K562 (cell line): ENCODE data around the gene MEF2B. TPM values are rescaled to one million over a fixed set of nuclear protein-coding genes. Genes with fewer than 3 reads are reported as not detected.

ENCODE experiments used
- ATF7 ChIP-seq: fragments of 450-650 bp; IDR thresholded peaks from 2 replicates; pipeline ENCODE4 v1.7.1; 2014; ENCODE audit warnings: mild to moderate bottlenecking, moderate library complexity
- CHCHD3 ChIP-seq: fragments of 250-450 bp; sonication (Bioruptor Pico); IDR thresholded peaks from 2 replicates; pipeline ENCODE4 v2.1.2; 2022; ENCODE audit warnings: mild to moderate bottlenecking
- EGR1 ChIP-seq: fragments of 450-650 bp; conservative IDR thresholded peaks from 2 replicates; pipeline ENCODE4 v1.6.1; 2017; ENCODE audit warnings: mild to moderate bottlenecking
- FIP1L1 ChIP-seq: fragments of 200-400 bp; formaldehyde crosslinking; IDR thresholded peaks from 2 replicates; pipeline ENCODE4 v1.6.1; 2018; ENCODE audit warnings: mild to moderate bottlenecking, low read depth, low read length; ENCODE audit not compliant: poor library complexity, severe bottlenecking
- FOXM1 ChIP-seq, 2 experiments: fragments of 450-650 bp in 1 of 2; sonication (generic) in 1 of 2; formaldehyde crosslinking in 1 of 2; IDR thresholded peaks; 2 replicates each; pipeline versions ENCODE4 v1.6.1 to v1.9.0; 2017 to 2022; ENCODE audit warnings: low read depth in 2 of 2, mild to moderate bottlenecking in 2 of 2, missing genetic modification reagents in 1 of 2, moderate library complexity in 1 of 2
- GATAD2B ChIP-seq: fragments of 450-650 bp; IDR thresholded peaks from 2 replicates; pipeline ENCODE4 v1.6.1; 2017; ENCODE audit warnings: mild to moderate bottlenecking, borderline replicate concordance
- HCFC1 ChIP-seq: IDR thresholded peaks from 2 replicates; pipeline ENCODE4 v1.6.1; 2012; ENCODE audit warnings: low read depth, low read length, improper control_type of control experiment
- HINFP ChIP-seq: fragments of 450-650 bp; conservative IDR thresholded peaks from 2 replicates; pipeline ENCODE4 v1.6.1; 2016; ENCODE audit warnings: missing genetic modification characterization, low read depth, mild to moderate bottlenecking, control low read depth, missing compliant biosample characterization
- HLTF ChIP-seq: fragments of 450-650 bp; IDR thresholded peaks from 2 replicates; pipeline ENCODE4 v1.6.1; 2016
- HMG20B ChIP-seq: fragments of 250-450 bp; sonication (Bioruptor Pico); IDR thresholded peaks from 2 replicates; pipeline ENCODE4 v1.5.0; 2021; ENCODE audit warnings: mild to moderate bottlenecking
- JUND ChIP-seq, 2 experiments: IDR thresholded peaks; 2 replicates in 1 of 2; 3 replicates in 1 of 2; pipeline ENCODE4 v1.6.1; 2011; ENCODE audit warnings: borderline replicate concordance in 2 of 2, low read depth in 2 of 2, low read length in 2 of 2, improper control_type of control experiment in 1 of 2, missing biosample characterization in 1 of 2, missing genetic modification characterization in 1 of 2, missing genetic modification reagents in 1 of 2
- MYC ChIP-seq, 2 experiments: fragments of 250-450 bp in 1 of 2; sonication (Bioruptor Pico) in 1 of 2; IDR thresholded peaks; 2 replicates each; pipeline versions ENCODE4 v1.5.1 to v1.6.1; 2012 to 2021; ENCODE audit warnings: low read depth in 2 of 2, borderline replicate concordance in 1 of 2, improper control_type of control experiment in 1 of 2, low read length in 1 of 2, mild to moderate bottlenecking in 1 of 2, moderate library complexity in 1 of 2
- NCOR1 ChIP-seq: fragments of 450-650 bp; IDR thresholded peaks from 2 replicates; pipeline ENCODE4 v1.6.1; 2016; ENCODE audit warnings: mild to moderate bottlenecking, moderate library complexity
- NFXL1 ChIP-seq: fragments of 450-650 bp; formaldehyde crosslinking; IDR thresholded peaks from 2 replicates; pipeline ENCODE4 v1.4.0; 2021; ENCODE audit warnings: mild to moderate bottlenecking
- RBM25 ChIP-seq: fragments of 200-400 bp; formaldehyde crosslinking; IDR thresholded peaks from 2 replicates; pipeline ENCODE4 v1.6.1; 2018; ENCODE audit warnings: low read length, low read depth, moderate library complexity; ENCODE audit not compliant: severe bottlenecking
- SAFB ChIP-seq: fragments of 200-400 bp; formaldehyde crosslinking; IDR thresholded peaks from 2 replicates; pipeline ENCODE4 v1.6.1; 2017; ENCODE audit warnings: low read depth, low read length, borderline replicate concordance
- SETDB1 ChIP-seq: IDR thresholded peaks from one replicate; pipeline ENCODE4 v1.6.1; 2012; ENCODE audit warnings: low read length, control low read depth, inconsistent platforms
- SIRT6 ChIP-seq: IDR thresholded peaks from one replicate; pipeline ENCODE4 v1.6.1; 2012; ENCODE audit warnings: low read depth, mild to moderate bottlenecking, control low read depth, inconsistent platforms, low read length, moderate library complexity
- SMARCC2 ChIP-seq: fragments of 450-650 bp; IDR thresholded peaks from 2 replicates; pipeline ENCODE4 v1.6.1; 2017; ENCODE audit warnings: antibody characterized with exemption, moderate library complexity, mild to moderate bottlenecking, low read depth
- TAF7 ChIP-seq: fragments of 450-650 bp; IDR thresholded peaks from 2 replicates; pipeline ENCODE4 v1.6.1; 2016; ENCODE audit warnings: missing genetic modification characterization, missing compliant biosample characterization
- ZKSCAN3 ChIP-seq: fragments of 250-450 bp; sonication (Bioruptor Pico); IDR thresholded peaks from 2 replicates; pipeline ENCODE4 v1.4.0; 2020
- ZNF134 ChIP-seq: fragments of 250-450 bp; sonication (Bioruptor Pico); conservative IDR thresholded peaks from 2 replicates; pipeline ENCODE4 v1.4.0; 2020
- ZNF239 ChIP-seq: fragments of 250-450 bp; sonication (Bioruptor Pico); IDR thresholded peaks from 2 replicates; pipeline ENCODE4 v1.4.0; 2020; ENCODE audit warnings: mild to moderate bottlenecking
- ZNF24 ChIP-seq: fragments of 450-650 bp; IDR thresholded peaks from 2 replicates; pipeline ENCODE4 v1.6.1; 2016
- ZNF263 ChIP-seq: sonication (generic); formaldehyde crosslinking; IDR thresholded peaks from 2 replicates; pipeline ENCODE4 v1.8.0; 2022; ENCODE audit warnings: mild to moderate bottlenecking, missing genetic modification reagents, borderline replicate concordance
- ZNF639 ChIP-seq, 2 experiments: fragments of 200-800 bp in 1 of 2; sonication (Bioruptor generic) in 1 of 2; sonication (generic) in 1 of 2; formaldehyde crosslinking in 1 of 2; IDR thresholded peaks in 1 of 2; conservative IDR thresholded peaks in 1 of 2; 2 replicates each; pipeline versions ENCODE4 v1.5.0 to v1.6.1; 2016 to 2020; ENCODE audit warnings: missing compliant biosample characterization in 1 of 2, missing genetic modification characterization in 1 of 2, missing genetic modification reagents in 1 of 2
- ZNF707 ChIP-seq: fragments of 250-450 bp; sonication (Bioruptor Pico); conservative IDR thresholded peaks from 2 replicates; pipeline ENCODE4 v1.8.0; 2022; ENCODE audit warnings: inconsistent platforms, mild to moderate bottlenecking, moderate library complexity
- polyA plus RNA-seq, 8 experiments: library from polyadenylated mRNA; depleted of rRNA in 4 of 8; stranded (reverse) in 5 of 8; unstranded in 3 of 8; fragments of >200 nt; fragmentation: Nextera tagmentation in 2 of 8; fragmentation: Illumina TruSeq in 1 of 8; extraction: Ambion mirVana in 2 of 8; extraction: Trizol in 1 of 8; gene quantifications; 2 replicates each; pipeline versions ENCODE4 v1.2.1 to v1.2.3, GENCODE V29; 2011 to 2014; ENCODE audit warnings: inconsistent platforms in 1 of 8, missing spikeins in 1 of 8
- total RNA-seq, 7 experiments: library from RNA; depleted of rRNA in 6 of 7; stranded (reverse); fragments of >200 nt in 6 of 7; fragmentation: Illumina TruSeq in 2 of 7; extraction: Trizol in 2 of 7; gene quantifications; 2 replicates each; pipeline versions ENCODE4 v1.2.1 to v1.2.3, GENCODE V29; 2011 to 2021; ENCODE audit warnings: low replicate concordance in 1 of 7

The MEF2B gene
- total and polyA plus RNA-seq, 9 of the 15 experiments (the other 6 are each of a cell fraction or from before 2014, with no cell fraction given) = 0.14 to 1.9 (median 0.71) TPM; not detected in 3

- no peak for TF ChIP-seq ZNF239 (CRISPR knock-in tag)
- no peak for TF ChIP-seq SMARCC2
- TF ChIP-seq GATAD2B = no peak
- TF ChIP-seq SAFB = no peak
- no peak for TF ChIP-seq NCOR1
- no peak for TF ChIP-seq ZNF263
- TF ChIP-seq HINFP (tag) = no peak
- TF ChIP-seq ZKSCAN3 (CRISPR knock-in tag) = no peak
- TF ChIP-seq EGR1 = peak; percentile 83
- TF ChIP-seq HMG20B (CRISPR knock-in tag) = no peak
- peak; percentile 58; the same call in 1 of the 2 replicates for TF ChIP-seq MYC (IDR thresholded peaks at IDR 0.05; ENCODE audit: low read depth, low read length)
- TF ChIP-seq MYC (CRISPR knock-in tag; IDR thresholded peaks at IDR 0.05; ENCODE audit: borderline replicate concordance, low read depth) = no peak
- TF ChIP-seq SETDB1 = no peak
- no peak for TF ChIP-seq TAF7 (tag)
- TF ChIP-seq ZNF24 = peak; percentile 13; the same call in 1 of the 2 replicates
- no peak for TF ChIP-seq HLTF
- TF ChIP-seq CHCHD3 = no peak
- peak; percentile 98 for TF ChIP-seq RBM25
- no peak for TF ChIP-seq ZNF707 (CRISPR knock-in tag)
- no peak for TF ChIP-seq ZNF639 (CRISPR knock-in tag; conservative IDR thresholded peaks at IDR 0.05 in 1 of 2, IDR thresholded peaks at IDR 0.05 in 1 of 2)
- TF ChIP-seq NFXL1 = no peak
- peak; percentile 69; the same call in 1 of the 2 replicates for TF ChIP-seq ATF7
- TF ChIP-seq SIRT6 = no peak
- no peak for TF ChIP-seq HCFC1
- TF ChIP-seq ZNF134 (CRISPR knock-in tag) = no peak
- TF ChIP-seq FIP1L1 = no peak
- peak; percentile 77 for TF ChIP-seq JUND (IDR thresholded peaks at IDR 0.05; ENCODE audit: borderline replicate concordance, low read depth, low read length)
- TF ChIP-seq JUND (tag; IDR thresholded peaks at IDR 0.05; ENCODE audit: borderline replicate concordance, low read depth, low read length) = no peak; the same call in 2 of the 3 replicates
- TF ChIP-seq FOXM1 (IDR thresholded peaks at IDR 0.05; ENCODE audit: low read depth) = 0 out of 2 replicates have a peak, but pooled peaks have one; percentile 24
- no peak for TF ChIP-seq FOXM1 (CRISPR knock-in tag; IDR thresholded peaks at IDR 0.05; ENCODE audit: low read depth)
Measured at GRCh38 chr19:19171821-19172532, 1.9 kb upstream of the MEF2B start (continued).
